Activated CD8-positive, alpha-beta T cell treated with anti-CD3 and anti-CD28 coated beads for 36 hours (primary cell): ENCODE results near the gene OR51I2. TPM values are rescaled to one million over a fixed set of nuclear protein-coding genes. Genes with fewer than 3 reads are reported as not detected.

Experiments used
- ATAC-seq: fragments of 200-7000 bp; cut with Tn5 transposase; one replicate; pipeline ENCODE4 v1.10.0; 2021; ENCODE audit warnings: mild to moderate bottlenecking, moderate library complexity
- CTCF ChIA-PET: fragments of 350-600 bp; sonication (Branson Sonifier 250); formaldehyde crosslinking; loops from one replicate; lab custom pipeline; 2021; ENCODE audit warnings: antibody characterized with exemption; lab: Charles Lee
- POLR2A ChIA-PET: fragments of 350-600 bp; sonication (Branson Sonifier 250); formaldehyde crosslinking; loops from one replicate; lab custom pipeline; 2021; ENCODE audit warnings: antibody characterized with exemption; lab: Charles Lee
- DNase-seq: peaks from one replicate; pipeline ENCODE4 v3.0.0-alpha.2; 2020
- H3K27ac Mint-ChIP-seq: one replicate; pipeline ENCODE4 v1.8.0; 2021; ENCODE audit warnings: mild to moderate bottlenecking, mixed read lengths
- H3K27me3 Mint-ChIP-seq: one replicate; pipeline ENCODE4 v1.8.0; 2021; ENCODE audit warnings: mixed read lengths
- H3K36me3 Mint-ChIP-seq: one replicate; pipeline ENCODE4 v1.8.0; 2021; ENCODE audit warnings: low read depth, mixed read lengths
- H3K4me1 Mint-ChIP-seq: one replicate; pipeline ENCODE4 v1.8.0; 2021; ENCODE audit warnings: low read depth, mixed read lengths
- H3K4me3 Mint-ChIP-seq: one replicate; pipeline ENCODE4 v1.8.0; 2021; ENCODE audit warnings: mild to moderate bottlenecking, moderate library complexity, mixed read lengths
- H3K9me3 Mint-ChIP-seq: one replicate; pipeline ENCODE4 v1.8.0; 2021; ENCODE audit warnings: mixed read lengths
- CTCF ChIP-seq: fragments of 200-600 bp; IDR thresholded peaks from one replicate; pipeline ENCODE4 v1.8.0; 2022; ENCODE audit warnings: antibody characterized with exemption, mild to moderate bottlenecking
- intact Hi-C: fragments of 100-400 bp; cut with micrococcal nuclease; formaldehyde crosslinking; loops from one replicate; pipeline ENCODE4 v1.10.0; 2022
- total RNA-seq, 2 experiments: library from RNA; stranded (reverse); gene quantifications; one replicate each; pipeline ENCODE4 v1.2.3, GENCODE V29; 2021

The OR51I2 gene
- total RNA-seq, 2 experiments from 2014 or later, result not detected

DNA sequence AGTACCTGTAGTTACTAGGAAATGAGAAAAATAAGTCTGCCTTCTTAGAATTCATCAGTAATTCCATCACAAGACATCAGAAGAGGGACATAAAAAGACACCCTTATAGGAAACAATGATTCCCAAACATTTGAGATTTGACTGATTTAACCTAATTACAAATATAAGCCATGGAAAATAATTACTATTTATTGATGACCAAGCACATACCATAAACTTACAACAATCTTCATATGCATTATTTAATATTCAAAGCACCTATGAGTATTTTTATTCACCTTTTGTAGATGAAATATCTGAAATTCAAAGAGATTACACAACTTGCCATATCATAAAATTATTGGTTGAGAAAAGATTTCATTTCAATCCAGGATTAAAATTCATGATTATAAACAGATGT is 24.8 kb downstream of the OR51I2 start:
- POLR2A ChIA-PET, result no interaction called here
- intact Hi-C loops, result no loop called here
- CTCF ChIA-PET, result no interaction called here
- no peak for ATAC-seq
- DNase-seq, result no peak
- H3K27me3 Mint-ChIP-seq, result peaks cover 10% of the 10 kb centered on the region
- H3K36me3 Mint-ChIP-seq, result no peaks in the 10 kb centered on the region
- no peak overlapping the region for H3K27ac Mint-ChIP-seq
- H3K4me3 Mint-ChIP-seq, result no peak overlapping the region
- no peaks in the 10 kb centered on the region for H3K9me3 Mint-ChIP-seq
- H3K4me1 Mint-ChIP-seq, result no peaks in the 10 kb centered on the region
- no peak for TF ChIP-seq CTCF

GRCh38 chr11:5476186-5476819 is 27.2 kb downstream of the OR51I2 start:
- CTCF ChIA-PET, result interaction anchor here (0.7 to 2.6 kb wide), 17 partner anchors 9 to 840 kb away, joined by 3 to 13 read pairs (median 3); partner anchors contain the start of genes OR51D1, OR51I2 and OR52N2
- POLR2A ChIA-PET, result no interaction called here

GRCh38 chr11:5486003-5486402 is 36.9 kb downstream of the OR51I2 start:
- ChIA-PET POLR2A (no interaction called here), CTCF (no interaction called here)
- Mint-ChIP-seq H3K9me3 (no peaks in the 10 kb centered on the region), H3K4me3 (no peak overlapping the region), H3K4me1 (no peaks in the 10 kb centered on the region), H3K27me3 (no peaks in the 10 kb centered on the region), H3K36me3 (no peaks in the 10 kb centered on the region), H3K27ac (no peak overlapping the region)
- DNase-seq (no peak), ATAC-seq (no peak)
- intact Hi-C loops, result no loop called here
- no peak for TF ChIP-seq CTCF

More at GRCh38 chr11:5476186-5476819, 27.2 kb downstream of the OR51I2 start:
- DNase-seq, result peak; percentile 55
- H3K4me3 Mint-ChIP-seq, result no peak overlapping the region
- peak; percentile 81 for TF ChIP-seq CTCF
- intact Hi-C loops, result no loop called here
- H3K27ac Mint-ChIP-seq, result no peak overlapping the region
- H3K36me3 Mint-ChIP-seq, result no peaks in the 10 kb centered on the region
- H3K4me1 Mint-ChIP-seq, result no peaks in the 10 kb centered on the region
- peaks cover 5% of the 10 kb centered on the region for H3K27me3 Mint-ChIP-seq
- H3K9me3 Mint-ChIP-seq, result no peaks in the 10 kb centered on the region
- ATAC-seq, result peak; percentile 71

DNA sequence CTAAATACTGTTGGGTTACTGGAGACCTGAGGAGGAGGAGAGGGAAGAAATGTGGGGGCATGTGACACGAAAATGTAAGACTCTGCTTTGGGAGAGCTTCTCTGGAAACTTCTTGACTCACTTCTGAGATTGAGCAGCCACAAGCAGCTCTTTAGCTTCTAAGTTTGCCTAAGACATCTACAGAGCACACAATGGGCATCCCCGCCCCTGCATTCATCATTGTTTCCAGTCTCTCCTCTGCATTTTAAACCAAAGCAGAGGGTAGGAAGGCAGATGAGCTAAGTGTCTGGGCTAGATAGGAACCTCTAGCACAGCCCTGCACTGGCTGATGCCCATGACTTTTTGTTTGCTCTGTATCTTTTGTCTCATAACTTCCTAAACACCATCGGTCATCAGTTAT is 37.3 kb downstream of the OR51I2 start:
- DNase-seq, result peak; percentile 36
- no peaks in the 10 kb centered on the region for H3K9me3 Mint-ChIP-seq
- intact Hi-C loops, result no loop called here
- TF ChIP-seq CTCF, result no peak
- no peaks in the 10 kb centered on the region for H3K27me3 Mint-ChIP-seq
- H3K36me3 Mint-ChIP-seq, result no peaks in the 10 kb centered on the region
- H3K4me1 Mint-ChIP-seq, result no peaks in the 10 kb centered on the region
- peak; percentile 85 for ATAC-seq
- POLR2A ChIA-PET, result no interaction called here
- H3K4me3 Mint-ChIP-seq, result no peak overlapping the region
- CTCF ChIA-PET, result no interaction called here
- H3K27ac Mint-ChIP-seq, result no peak overlapping the region

DNA sequence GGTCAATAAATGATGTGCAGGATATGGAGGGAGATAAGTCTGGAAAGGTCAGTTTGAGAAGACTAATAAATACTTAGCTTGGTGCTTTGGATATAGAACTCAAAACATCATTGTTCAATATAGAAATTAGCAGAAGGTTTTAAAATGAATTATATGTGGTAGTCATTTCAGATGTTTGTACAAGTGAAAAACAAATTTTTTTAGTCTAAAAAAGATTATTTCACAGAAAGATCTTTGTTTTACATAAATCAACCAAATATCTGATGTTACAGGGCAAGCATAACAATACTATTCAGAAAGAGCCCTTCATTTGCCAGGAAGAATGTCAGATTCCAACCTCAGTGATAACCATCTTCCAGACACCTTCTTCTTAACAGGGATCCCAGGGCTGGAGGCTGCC is 39.3 kb downstream of the OR51I2 start, which contains the start of gene OR52D1:
Gene OR52D1, plus strand, starts transcription at position 301 of the 400 bp plus-strand sequence. Its CDS starts 22 bp downstream, at position 323.
- H3K4me1 Mint-ChIP-seq, result no peaks in the 10 kb centered on the region
- no peak within 1 kb of the TSS for H3K27ac Mint-ChIP-seq
- no peaks in the 10 kb centered on the region for H3K36me3 Mint-ChIP-seq
- no peaks in the 10 kb centered on the region for H3K27me3 Mint-ChIP-seq
- ATAC-seq, result no peak
- no peak within 1 kb of the TSS for H3K4me3 Mint-ChIP-seq
- TF ChIP-seq CTCF, result no peak
- CTCF ChIA-PET, result no interaction called here
- no peak for DNase-seq
- intact Hi-C loops, result no loop called here
- POLR2A ChIA-PET, result no interaction called here
- H3K9me3 Mint-ChIP-seq, result no peaks in the 10 kb centered on the region
